IMR-90 (cell line): Measurements from ENCODE around the gene TAGAP. TPM values are rescaled to one million over a fixed set of nuclear protein-coding genes. Genes with fewer than 3 reads are reported as not detected.

Experiments used
- ATAC-seq: fragments of 200-7000 bp; cut with Tn5 transposase; 2 replicates; pipeline ENCODE4 v1.9.1; 2020; ENCODE audit warnings: low read depth, mild to moderate bottlenecking, moderate library complexity
- BruUV-seq: library from RNA; stranded (reverse); fragments of 400-500 nt; replicated peaks from 2 replicates; lab custom pipeline; 2021; lab: Mats Ljungman, UMichigan
- CTCF ChIA-PET: fragments of 300-600 bp; formaldehyde crosslinking; extraction: SDS; loops from one replicate; lab custom pipeline; 2021; ENCODE audit warnings: antibody characterized with exemption; lab: Yijun Ruan, JAX
- POLR2A ChIA-PET: fragments of 300-600 bp; sonication (Branson Sonifier 250); formaldehyde crosslinking; loops from one replicate; lab custom pipeline; 2022; ENCODE audit warnings: antibody characterized with exemption; ENCODE audit not compliant: unreplicated experiment; lab: Charles Lee
- DNase-seq: peaks from one replicate; pipeline ENCODE4 v3.0.0; 2013
- H2AFZ ChIP-seq: replicated peaks from 2 replicates; pipeline ENCODE3; 2013; ENCODE audit warnings: low read length, mild to moderate bottlenecking; ENCODE audit not compliant: poor library complexity
- H2AK5ac ChIP-seq: 2 replicates; pipeline ENCODE4 v1.6.1; 2013; ENCODE audit warnings: low read depth, low read length, inconsistent platforms
- H2AK9ac ChIP-seq: replicated peaks from 2 replicates; pipeline ENCODE3; 2013; ENCODE audit warnings: mild to moderate bottlenecking, low read depth, low read length, moderate library complexity; ENCODE audit not compliant: poor library complexity
- H2BK120ac ChIP-seq: 2 replicates; pipeline ENCODE4 v1.6.1; 2013; ENCODE audit warnings: low read depth, low read length, inconsistent platforms
- H2BK15ac ChIP-seq: 3 replicates; pipeline ENCODE4 v1.6.1; 2013; ENCODE audit warnings: low read depth, low read length, inconsistent platforms
- H2BK20ac ChIP-seq: 2 replicates; pipeline ENCODE4 v1.6.1; 2013; ENCODE audit warnings: low read depth, mild to moderate bottlenecking, inconsistent platforms, low read length, moderate library complexity
- H2BK5ac ChIP-seq: 2 replicates; pipeline ENCODE4 v1.6.1; 2013; ENCODE audit warnings: mild to moderate bottlenecking, low read depth, low read length, inconsistent platforms; ENCODE audit not compliant: poor library complexity, severe bottlenecking
- H3K14ac ChIP-seq: replicated peaks from 2 replicates; pipeline ENCODE4 v1.6.1; 2013; ENCODE audit warnings: low read depth, low read length, inconsistent platforms
- H3K18ac ChIP-seq: 2 replicates; pipeline ENCODE4 v1.6.1; 2013; ENCODE audit warnings: low read depth, low read length, control low read depth
- H3K23ac ChIP-seq: 2 replicates; pipeline ENCODE4 v1.6.1; 2013; ENCODE audit warnings: low read depth, low read length, inconsistent platforms
- H3K27ac ChIP-seq: 2 replicates; pipeline ENCODE4 v1.5.1; 2013; ENCODE audit warnings: mild to moderate bottlenecking, control low read depth, low read length; ENCODE audit not compliant: insufficient read depth
- H3K27me3 ChIP-seq: 2 replicates; pipeline ENCODE4 v1.6.1; 2013; ENCODE audit warnings: low read length; ENCODE audit not compliant: control insufficient read depth, insufficient read depth
- H3K36me3 ChIP-seq: 2 replicates; pipeline ENCODE4 v1.6.1; 2013; ENCODE audit warnings: low read length, mixed read lengths; ENCODE audit not compliant: control insufficient read depth, insufficient read depth
- H3K4ac ChIP-seq: 2 replicates; pipeline ENCODE4 v1.6.1; 2013; ENCODE audit warnings: low read depth, low read length, inconsistent platforms
- H3K4me1 ChIP-seq: 2 replicates; pipeline ENCODE4 v1.6.1; 2013; ENCODE audit warnings: low read length, mixed read lengths; ENCODE audit not compliant: control insufficient read depth, insufficient read depth
- H3K4me2 ChIP-seq: 2 replicates; pipeline ENCODE4 v1.6.1; 2013; ENCODE audit warnings: low read depth, mild to moderate bottlenecking, control low read depth, low read length, moderate library complexity
- H3K4me3 ChIP-seq: 2 replicates; pipeline ENCODE4 v1.5.1; 2013; ENCODE audit warnings: low read depth, mild to moderate bottlenecking, control low read depth, low read length, moderate library complexity; ENCODE audit not compliant: insufficient read depth
- H3K56ac ChIP-seq: 2 replicates; pipeline ENCODE4 v1.6.1; 2013; ENCODE audit warnings: low read length, inconsistent platforms; ENCODE audit not compliant: insufficient read depth; ENCODE audit errors: extremely low read depth
- H3K79me1 ChIP-seq, 2 experiments: 2 replicates each; pipeline ENCODE4 v1.6.1; 2013; ENCODE audit warnings: low read length in 2 of 2, inconsistent platforms in 1 of 2, low read depth in 1 of 2
- H3K9ac ChIP-seq: 2 replicates; pipeline ENCODE4 v1.6.1; 2013; ENCODE audit warnings: low read depth, low read length, control low read depth
- H3K9me1 ChIP-seq: 2 replicates; pipeline ENCODE4 v1.6.1; 2013; ENCODE audit warnings: low read length, inconsistent platforms; ENCODE audit not compliant: insufficient read depth
- H3K9me3 ChIP-seq: 2 replicates; pipeline ENCODE4 v1.6.1; 2013; ENCODE audit warnings: low read length; ENCODE audit not compliant: control insufficient read depth, insufficient read depth
- H4K20me1 ChIP-seq: 2 replicates; pipeline ENCODE4 v1.6.1; 2013; ENCODE audit warnings: low read length, inconsistent platforms; ENCODE audit not compliant: insufficient read depth
- H4K5ac ChIP-seq: 2 replicates; pipeline ENCODE4 v1.6.1; 2013; ENCODE audit warnings: mild to moderate bottlenecking, low read depth, low read length, control low read depth
- H4K8ac ChIP-seq, 2 experiments: 2 replicates each; pipeline ENCODE4 v1.6.1; 2013; ENCODE audit warnings: low read depth in 2 of 2, low read length in 2 of 2, control low read depth in 1 of 2, inconsistent platforms in 1 of 2
- H4K91ac ChIP-seq: 2 replicates; pipeline ENCODE4 v1.6.1; 2013; ENCODE audit warnings: low read depth, low read length, inconsistent platforms; ENCODE audit not compliant: insufficient read depth
- CHD1 ChIP-seq: IDR thresholded peaks from 2 replicates; pipeline ENCODE4 v1.6.1; 2012; ENCODE audit warnings: low read depth, low read length, improper control_type of control experiment
- FOS ChIP-seq: fragments of 150-350 bp; IDR thresholded peaks from 2 replicates; pipeline ENCODE4 v1.6.1; 2016; ENCODE audit warnings: low read depth, low read length
- MAFK ChIP-seq: IDR thresholded peaks from 2 replicates; pipeline ENCODE4 v1.6.1; 2012; ENCODE audit warnings: low read depth, low read length, improper control_type of control experiment
- MAZ ChIP-seq: IDR thresholded peaks from 2 replicates; pipeline ENCODE4 v1.6.1; 2012; ENCODE audit warnings: low read depth, mild to moderate bottlenecking, low read length, improper control_type of control experiment, moderate library complexity, borderline replicate concordance
- MXI1 ChIP-seq: IDR thresholded peaks from 2 replicates; pipeline ENCODE4 v1.6.1; 2012; ENCODE audit warnings: low read depth, mild to moderate bottlenecking, low read length, moderate library complexity, borderline replicate concordance
- POLR2A ChIP-seq: IDR thresholded peaks from 2 replicates; pipeline ENCODE4 v1.6.1; 2012; ENCODE audit warnings: mild to moderate bottlenecking, low read depth, low read length
- RCOR1 ChIP-seq: IDR thresholded peaks from 2 replicates; pipeline ENCODE4 v1.6.1; 2012; ENCODE audit warnings: mild to moderate bottlenecking, low read length, improper control_type of control experiment; ENCODE audit not compliant: insufficient replicate concordance
- USF2 ChIP-seq: fragments of 150-350 bp; IDR thresholded peaks from 2 replicates; pipeline ENCODE4 v1.6.1; 2017; ENCODE audit warnings: mild to moderate bottlenecking, antibody characterized with exemption, low read length, low read depth
- WGBS, 2 experiments: methylation state at CpG; one replicate each; pipeline versions ENCODE4 v1.1.5 to v1.1.7; 2013; ENCODE audit warnings: missing lambda C conversion rate in 2 of 2; ENCODE audit not compliant: insufficient read length in 1 of 2; ENCODE audit errors: extremely low coverage in 2 of 2; 5-methylcytosine and 5-hydroxymethylcytosine counted together
- dilution Hi-C: fragments of 300-500 bp; cut with HindIII; formaldehyde crosslinking; loops from one replicate; pipeline ENCODE4 v1.14.3; 2018; ENCODE audit warnings: low sequenced_read_pairs; ENCODE audit not compliant: unreplicated experiment
- in situ Hi-C: fragments of 300-500 bp; cut with MboI; formaldehyde crosslinking; loops from 3 replicates; pipeline ENCODE4 v1.14.3; 2019; ENCODE audit warnings: low sequenced_read_pairs, inconsistent platforms, mixed read lengths
- intact Hi-C: fragments of 100-400 bp; cut with micrococcal nuclease; formaldehyde crosslinking; loops from 2 replicates; pipeline ENCODE4 v1.10.0; 2022
- polyA plus RNA-seq, 3 experiments: library from polyadenylated mRNA; depleted of rRNA; stranded (reverse); fragments of >200 nt; gene quantifications; 2 replicates each; pipeline ENCODE4 v1.2.3, GENCODE V29; 2012; ENCODE audit warnings: low replicate concordance in 1 of 3
- total RNA-seq: library from RNA; depleted of rRNA; stranded (reverse); fragments of >200 nt; gene quantifications from 2 replicates; pipeline ENCODE4 v1.2.3, GENCODE V29; 2012

The TAGAP gene
- total and polyA plus RNA-seq, 2 of the 4 experiments (the other 2 are of a cell fraction), result not detected

GRCh38 chr6:159080217-159080976, 35.6 kb upstream of the TAGAP start:
- no TSS peak for BruUV-seq

More at GRCh38 chr6:159080217-159080976, 35.6 kb upstream of the TAGAP start:
- DNase-seq, result no peak
- Histone ChIP-seq H3K27ac (no peak overlapping the region), H3K14ac (no peak overlapping the region), H2AK9ac (no peak overlapping the region), H2BK20ac (no peak overlapping the region), H4K5ac (no peak overlapping the region), H3K4me3 (no peak overlapping the region), H3K18ac (no peak overlapping the region), H4K91ac (no peak overlapping the region), H3K4me2 (no peak overlapping the region), H3K36me3 (no peaks in the 10 kb centered on the region), H2AFZ (no peak overlapping the region), H2BK5ac (no peak overlapping the region), H3K4me1 (peaks cover 2% of the 10 kb centered on the region; the same call in 1 of the 2 replicates), H3K27me3 (peaks cover 20% of the 10 kb centered on the region), H2BK15ac (no peak overlapping the region), H3K56ac (no peak overlapping the region), H3K9me1 (no peaks in the 10 kb centered on the region; the same call in 1 of the 2 replicates), H4K8ac (no peak overlapping the region), H4K20me1 (no peaks in the 10 kb centered on the region), H2BK120ac (no peak overlapping the region), H3K4ac (no peak overlapping the region), H2AK5ac (no peak overlapping the region), H3K9me3 (no peaks in the 10 kb centered on the region), H3K9ac (no peak overlapping the region), H3K79me1 (no peaks in the 10 kb centered on the region), H3K23ac (no peak overlapping the region)
- TF ChIP-seq POLR2A (no peak), FOS (no peak), RCOR1 (no peak), CHD1 (no peak), MAFK (no peak), MXI1 (no peak), MAZ (no peak), USF2 (no peak)
- in situ Hi-C loops (no loop called here), dilution Hi-C loops (no loop called here), intact Hi-C loops (no loop called here)
- WGBS, 2 experiments, result no CpG with 5 or more reads among the region's 4 CpGs
- ChIA-PET CTCF (no interaction called here), POLR2A (interaction anchor here (0.6 kb wide), 1 partner anchor 195 kb away, joined by 21 read pairs; no protein-coding TSS in a partner anchor)
- ATAC-seq, result no peak
